Kidney (tissue), 14 donors: Measurements from ENCODE around the gene SI. TPM values are rescaled to one million over a fixed set of nuclear protein-coding genes. Genes with fewer than 3 reads are reported as not detected.

Source experiments
- DNase-seq, 5 donors: peaks; one replicate each; pipeline ENCODE4 v3.0.0-alpha.2; 2013 to 2020
- FAIRE-seq: peaks from 2 replicates; lab custom pipeline; 2012; peaks lifted over from hg19 to GRCh38; lab: Jason Lieb, UNC
- H3K27ac ChIP-seq, 2 donors: one replicate each; pipeline ENCODE4 v1.7.0; 2013; ENCODE audit warnings: low read depth in 2 of 2, low read length in 2 of 2, inconsistent platforms in 1 of 2
- H3K27me3 ChIP-seq: one replicate; pipeline ENCODE4 v1.7.1; 2013; ENCODE audit warnings: low read length, inconsistent platforms; ENCODE audit not compliant: control insufficient read depth, insufficient read depth
- H3K36me3 ChIP-seq, 3 donors: one replicate each; pipeline versions ENCODE4 v1.7.0 to v1.7.1; 2013; ENCODE audit warnings: low read length in 3 of 3, control low read depth in 1 of 3, inconsistent platforms in 1 of 3; ENCODE audit not compliant: insufficient read depth in 3 of 3, control insufficient read depth in 2 of 3
- H3K4me1 ChIP-seq, 3 donors: one replicate each; pipeline versions ENCODE4 v1.7.0 to v1.7.1; 2013; ENCODE audit warnings: low read length in 3 of 3, inconsistent platforms in 1 of 3, low read depth in 1 of 3; ENCODE audit not compliant: control insufficient read depth in 2 of 3, insufficient read depth in 2 of 3
- H3K4me3 ChIP-seq, 3 donors: one replicate each; pipeline versions ENCODE4 v1.7.0 to v1.8.1; 2013; ENCODE audit warnings: low read length in 3 of 3, control low read depth in 1 of 3, inconsistent platforms in 1 of 3
- H3K9ac ChIP-seq, 3 donors: one replicate each; pipeline versions ENCODE4 v1.7.0 to v1.7.1; 2013; ENCODE audit warnings: low read length in 3 of 3, control low read depth in 1 of 3, inconsistent platforms in 1 of 3
- H3K9me3 ChIP-seq, 3 donors: one replicate each; pipeline versions ENCODE4 v1.7.0 to v1.7.1; 2013; ENCODE audit warnings: low read length in 3 of 3, control low read depth in 1 of 3, inconsistent platforms in 1 of 3; ENCODE audit not compliant: control insufficient read depth in 2 of 3, insufficient read depth in 1 of 3
- intact Hi-C: fragments of 100-400 bp; cut with DNase I; formaldehyde crosslinking; loops from one replicate; pipeline ENCODE4 v1.11.1; 2022
- polyA plus RNA-seq: library from polyadenylated mRNA; stranded (reverse); fragments of 350-450 nt; fragmentation: Illumina TruSeq; extraction: RNeasy Lipid Tissue Mini Kit (QIAGEN cat#74804); gene quantifications from one replicate; pipeline ENCODE4 v1.2.3, GENCODE V29; 2014; ENCODE audit warnings: low read depth, low replicate concordance; ENCODE audit not compliant: insufficient read depth
- total RNA-seq: library from RNA; stranded (reverse); fragmentation: NEBNext Ultra II Directional; extraction: Animal tissue kit (Norgen Biotek cat#: 25700); gene quantifications from one replicate; pipeline ENCODE4 v1.2.1, GENCODE V29; 2021
- TF ChIP-seq, protein P1 (sequence below): IDR thresholded peaks from 3 replicates; pipeline ENCODE4 v1.5.1; 2012; ENCODE audit warnings: mild to moderate bottlenecking, moderate library complexity, borderline replicate concordance; ENCODE audit not compliant: insufficient read depth; ENCODE audit errors: extremely low read depth
- donor health status: control.
- donor health status: control.
- donor health status: control.
- donor health status: control.
- donor health status: control.
- donor health status: DM: yes; HTN: yes; CAD: no.
- donor health status: Normal renal cell carcinoma (clear cell type).

The SI gene
- total and polyA plus RNA-seq, 2 donors from 2014 or later: 0.11 TPM; not detected in 1

GRCh38 chr3:164940745-164941144 lies 137.6 kb downstream of the SI start:
- Histone ChIP-seq H3K4me3 (no peak overlapping the region), H3K4me1 (no peaks in the 10 kb centered on the region), H3K36me3 (no peaks in the 10 kb centered on the region), H3K9ac (no peak overlapping the region), H3K9me3 (no peaks in the 10 kb centered on the region), H3K27ac (no peak overlapping the region), H3K27me3 (no peaks in the 10 kb centered on the region)
- DNase-seq: no peak
- no peak for FAIRE-seq
- intact Hi-C loops: no loop called here
- TF ChIP-seq, protein P1, sequence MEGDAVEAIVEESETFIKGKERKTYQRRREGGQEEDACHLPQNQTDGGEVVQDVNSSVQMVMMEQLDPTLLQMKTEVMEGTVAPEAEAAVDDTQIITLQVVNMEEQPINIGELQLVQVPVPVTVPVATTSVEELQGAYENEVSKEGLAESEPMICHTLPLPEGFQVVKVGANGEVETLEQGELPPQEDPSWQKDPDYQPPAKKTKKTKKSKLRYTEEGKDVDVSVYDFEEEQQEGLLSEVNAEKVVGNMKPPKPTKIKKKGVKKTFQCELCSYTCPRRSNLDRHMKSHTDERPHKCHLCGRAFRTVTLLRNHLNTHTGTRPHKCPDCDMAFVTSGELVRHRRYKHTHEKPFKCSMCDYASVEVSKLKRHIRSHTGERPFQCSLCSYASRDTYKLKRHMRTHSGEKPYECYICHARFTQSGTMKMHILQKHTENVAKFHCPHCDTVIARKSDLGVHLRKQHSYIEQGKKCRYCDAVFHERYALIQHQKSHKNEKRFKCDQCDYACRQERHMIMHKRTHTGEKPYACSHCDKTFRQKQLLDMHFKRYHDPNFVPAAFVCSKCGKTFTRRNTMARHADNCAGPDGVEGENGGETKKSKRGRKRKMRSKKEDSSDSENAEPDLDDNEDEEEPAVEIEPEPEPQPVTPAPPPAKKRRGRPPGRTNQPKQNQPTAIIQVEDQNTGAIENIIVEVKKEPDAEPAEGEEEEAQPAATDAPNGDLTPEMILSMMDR: no peak

GRCh38 chr3:164929642-164930041 lies 148.7 kb downstream of the SI start:
- H3K36me3 ChIP-seq: no peaks in the 10 kb centered on the region
- TF ChIP-seq, protein P1: no peak
- H3K27ac ChIP-seq: no peak overlapping the region
- H3K9ac ChIP-seq: no peak overlapping the region
- H3K4me1 ChIP-seq: no peaks in the 10 kb centered on the region
- H3K27me3 ChIP-seq: no peaks in the 10 kb centered on the region
- DNase-seq: peak in 2 of 5 donors; percentile 25 to 43
- no peaks in the 10 kb centered on the region for H3K9me3 ChIP-seq
- H3K4me3 ChIP-seq: no peak overlapping the region
- intact Hi-C loops: no loop called here
- no peak for FAIRE-seq

Other genes with a start within 250 kb of the SI start
- gene SLITRK3, start 117.9 kb upstream of the SI start, total RNA-seq: 0.44 TPM
- gene SLITRK3, start 117.9 kb upstream of the SI start, polyA plus RNA-seq: 0.30 TPM